NT2/D1 (cell line): ENCODE data around the gene SNRPF.

Experiments used
- DNase-seq: peaks from one replicate; pipeline ENCODE4 v3.0.0-alpha.2; 2011; ENCODE audit warnings: low read depth, low spot score
- H3K27me3 ChIP-seq: 2 replicates; pipeline ENCODE4 v1.6.0; 2011; ENCODE audit warnings: mild to moderate bottlenecking; ENCODE audit not compliant: insufficient read length, insufficient read depth
- H3K36me3 ChIP-seq: 2 replicates; pipeline ENCODE4 v1.6.1; 2011; ENCODE audit warnings: mild to moderate bottlenecking, low read length, mixed read lengths; ENCODE audit not compliant: insufficient read depth, insufficient read length
- H3K4me1 ChIP-seq: 2 replicates; pipeline ENCODE4 v1.5.1; 2011; ENCODE audit not compliant: insufficient read depth, insufficient read length
- H3K4me3 ChIP-seq: 2 replicates; pipeline ENCODE4 v1.5.1; 2011; ENCODE audit warnings: low read depth; ENCODE audit not compliant: insufficient read length
- H3K9ac ChIP-seq: 2 replicates; pipeline ENCODE4 v1.6.0; 2011; ENCODE audit warnings: low read depth; ENCODE audit not compliant: insufficient read length
- H3K9me3 ChIP-seq: 2 replicates; pipeline ENCODE4 v1.5.1; 2011; ENCODE audit warnings: mild to moderate bottlenecking, low read length; ENCODE audit not compliant: insufficient read depth
- SUZ12 ChIP-seq: IDR thresholded peaks from 2 replicates; pipeline ENCODE4 v1.6.1; 2011; ENCODE audit not compliant: insufficient read length, insufficient read depth; ENCODE audit errors: extremely low read depth
- YY1 ChIP-seq: IDR thresholded peaks from 2 replicates; pipeline ENCODE4 v1.6.1; 2011; ENCODE audit not compliant: insufficient read length, insufficient read depth
- ZNF274 ChIP-seq: IDR thresholded peaks from 2 replicates; pipeline ENCODE4 v1.6.1; 2011; ENCODE audit warnings: mild to moderate bottlenecking, low read depth, low read length

SNRPF gene

GRCh38 chr12:95898081-95898480 lies 39.3 kb downstream of the SNRPF start:
- Histone ChIP-seq H3K4me1 (no peaks in the 10 kb centered on the region), H3K9ac (no peak overlapping the region), H3K4me3 (no peak overlapping the region), H3K27me3 (no peaks in the 10 kb centered on the region), H3K36me3 (no peaks in the 10 kb centered on the region), H3K9me3 (peaks cover 7% of the 10 kb centered on the region)
- DNase-seq = no peak
- TF ChIP-seq YY1 (no peak), SUZ12 (no peak), ZNF274 (no peak)

DNA sequence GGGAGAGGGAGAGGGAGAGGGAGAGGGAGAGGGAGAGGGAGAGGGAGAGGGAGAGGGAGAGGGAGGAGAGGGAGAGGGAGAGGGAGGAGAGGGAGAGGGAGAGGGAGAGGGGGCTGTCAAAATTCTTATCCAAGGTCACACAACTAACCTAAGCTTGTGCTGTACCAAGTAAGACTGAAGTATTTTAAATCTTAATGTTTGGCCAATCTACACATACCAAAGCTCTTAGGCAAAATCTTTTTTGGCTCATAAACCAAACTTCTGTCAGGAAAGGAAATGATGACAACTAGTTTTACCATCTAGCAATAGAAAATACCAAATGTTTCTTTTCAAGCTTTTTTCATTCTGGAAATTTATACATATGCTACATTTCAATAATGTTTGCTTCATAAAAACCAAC lies 49.8 kb downstream of the SNRPF start:
- H3K4me1 ChIP-seq = no peaks in the 10 kb centered on the region
- TF ChIP-seq YY1 (no peak), ZNF274 (no peak), SUZ12 (no peak)

GRCh38 chr12:95909871-95910270 lies 51.1 kb downstream of the SNRPF start:
- H3K9ac ChIP-seq = no peak overlapping the region
- no peaks in the 10 kb centered on the region for H3K4me1 ChIP-seq
- no peaks in the 10 kb centered on the region for H3K36me3 ChIP-seq
- H3K4me3 ChIP-seq = no peak overlapping the region
- DNase-seq = no peak
- no peaks in the 10 kb centered on the region for H3K27me3 ChIP-seq
- TF ChIP-seq SUZ12 = no peak
- no peak for TF ChIP-seq ZNF274
- TF ChIP-seq YY1 = no peak
- H3K9me3 ChIP-seq = 0 out of 2 replicates have a peak, but pooled peaks cover 7% of the 10 kb centered on the region

More for the DNA sequence above, 49.8 kb downstream of the SNRPF start:
- Histone ChIP-seq H3K36me3 (no peaks in the 10 kb centered on the region), H3K9ac (no peak overlapping the region), H3K9me3 (peaks cover 8% of the 10 kb centered on the region; the same call in 1 of the 2 replicates), H3K4me3 (no peak overlapping the region), H3K27me3 (no peaks in the 10 kb centered on the region)
- DNase-seq = no peak
